Adipocyte (in vitro differentiated cells): ENCODE results near the gene PID1.
"Not testable (repeated sequence)": the region's sequence is repeated elsewhere in the genome, so short reads cannot be mapped to it uniquely, and the experiment has no call there.

Source experiments
- DNase-seq: peaks from one replicate; pipeline ENCODE4 v3.0.0-alpha.2; 2015; ENCODE audit warnings: low read depth
- H3K27me3 ChIP-seq: replicated peaks from 2 replicates; pipeline ENCODE4 v1.7.0; 2013; ENCODE audit warnings: mild to moderate bottlenecking, low read length, moderate library complexity; ENCODE audit not compliant: control insufficient read depth, insufficient read depth
- H3K36me3 ChIP-seq: 2 replicates; pipeline ENCODE4 v1.7.0; 2013; ENCODE audit warnings: low read length, mild to moderate bottlenecking, moderate library complexity; ENCODE audit not compliant: control insufficient read depth, insufficient read depth, severe bottlenecking
- H3K4me1 ChIP-seq: 2 replicates; pipeline ENCODE4 v1.7.0; 2013; ENCODE audit warnings: mild to moderate bottlenecking, low read length, moderate library complexity; ENCODE audit not compliant: control insufficient read depth, insufficient read depth
- H3K4me3 ChIP-seq: 2 replicates; pipeline ENCODE4 v1.7.0; 2013; ENCODE audit warnings: mild to moderate bottlenecking, low read length, moderate library complexity
- H3K9ac ChIP-seq: 2 replicates; pipeline ENCODE4 v1.7.0; 2013; ENCODE audit warnings: mild to moderate bottlenecking, low read length, moderate library complexity
- H3K9me3 ChIP-seq: 2 replicates; pipeline ENCODE4 v1.7.0; 2013; ENCODE audit warnings: mild to moderate bottlenecking, low read length, moderate library complexity; ENCODE audit not compliant: control insufficient read depth

The PID1 gene

GRCh38 chr2:229089776-229090175 is 181.3 kb downstream of the PID1 start:
- H3K9ac ChIP-seq, result no peak overlapping the region
- H3K4me3 ChIP-seq, result no peak overlapping the region
- no peaks in the 10 kb centered on the region for H3K27me3 ChIP-seq
- H3K4me1 ChIP-seq, result peaks cover 8% of the 10 kb centered on the region
- H3K9me3 ChIP-seq, result no peaks in the 10 kb centered on the region
- peak; percentile 56 for DNase-seq
- no peaks in the 10 kb centered on the region for H3K36me3 ChIP-seq

GRCh38 chr2:229088966-229089700 is 182.0 kb downstream of the PID1 start:
- no peak overlapping the region for H3K4me3 ChIP-seq
- H3K36me3 ChIP-seq, result no peaks in the 10 kb centered on the region
- DNase-seq, result no peak
- no peaks in the 10 kb centered on the region for H3K9me3 ChIP-seq
- H3K27me3 ChIP-seq, result no peaks in the 10 kb centered on the region
- H3K9ac ChIP-seq, result no peak overlapping the region
- peaks cover 11% of the 10 kb centered on the region for H3K4me1 ChIP-seq

- Histone ChIP-seq H3K4me1 (peaks cover 17% of the 10 kb centered on the region), H3K36me3 (no peaks in the 10 kb centered on the region), H3K9ac (no peak overlapping the region), H3K4me3 (no peak overlapping the region), H3K9me3 (no peaks in the 10 kb centered on the region), H3K27me3 (no peaks in the 10 kb centered on the region)
- DNase-seq, result no peak
Measured at GRCh38 chr2:229088517-229088913, 182.6 kb downstream of the PID1 start.

GRCh38 chr2:229087843-229088516 is 183.1 kb downstream of the PID1 start:
- Histone ChIP-seq H3K9ac (no peak overlapping the region), H3K9me3 (no peaks in the 10 kb centered on the region), H3K27me3 (no peaks in the 10 kb centered on the region), H3K36me3 (no peaks in the 10 kb centered on the region), H3K4me3 (no peak overlapping the region), H3K4me1 (peaks cover 17% of the 10 kb centered on the region)
- peak; percentile 20 for DNase-seq

GRCh38 chr2:229087267-229087666 is 183.8 kb downstream of the PID1 start:
- Histone ChIP-seq H3K4me3 (no peak overlapping the region), H3K9me3 (peaks cover 4% of the 10 kb centered on the region), H3K36me3 (no peaks in the 10 kb centered on the region), H3K9ac (no peak overlapping the region), H3K4me1 (peaks cover 17% of the 10 kb centered on the region), H3K27me3 (no peaks in the 10 kb centered on the region)
- no peak for DNase-seq

- Histone ChIP-seq H3K4me1 (peaks cover 17% of the 10 kb centered on the region), H3K36me3 (no peaks in the 10 kb centered on the region), H3K9ac (no peak overlapping the region), H3K9me3 (peaks cover 8% of the 10 kb centered on the region), H3K27me3 (no peaks in the 10 kb centered on the region), H3K4me3 (no peak overlapping the region)
- no peak for DNase-seq
Measured at GRCh38 chr2:229085439-229085838, 185.6 kb downstream of the PID1 start.

- peaks cover 17% of the 10 kb centered on the region for H3K4me1 ChIP-seq
- DNase-seq, result peak; percentile 50
- peaks cover 8% of the 10 kb centered on the region for H3K9me3 ChIP-seq
- no peaks in the 10 kb centered on the region for H3K27me3 ChIP-seq
- peak overlapping the region; percentile 31 for H3K4me3 ChIP-seq
- H3K9ac ChIP-seq, result no peak overlapping the region
- H3K36me3 ChIP-seq, result no peaks in the 10 kb centered on the region
Measured at GRCh38 chr2:229084447-229084846, 186.6 kb downstream of the PID1 start.

GRCh38 chr2:229083606-229084340 is 187.3 kb downstream of the PID1 start:
- Histone ChIP-seq H3K27me3 (no peaks in the 10 kb centered on the region), H3K4me3 (peak overlapping the region; percentile 31), H3K4me1 (peaks cover 17% of the 10 kb centered on the region), H3K36me3 (no peaks in the 10 kb centered on the region), H3K9me3 (peaks cover 8% of the 10 kb centered on the region), H3K9ac (no peak overlapping the region)
- no peak for DNase-seq

- Histone ChIP-seq H3K27me3 (no peaks in the 10 kb centered on the region), H3K4me3 (no peak overlapping the region), H3K4me1 (peaks cover 17% of the 10 kb centered on the region), H3K36me3 (no peaks in the 10 kb centered on the region), H3K9me3 (peaks cover 8% of the 10 kb centered on the region), H3K9ac (no peak overlapping the region)
- peak; percentile 70 for DNase-seq
Measured at GRCh38 chr2:229081411-229081810, 189.7 kb downstream of the PID1 start.

GRCh38 chr2:229080172-229080571 is 190.9 kb downstream of the PID1 start:
- DNase-seq, result no peak
- H3K9ac ChIP-seq, result no peak overlapping the region
- H3K9me3 ChIP-seq, result peaks cover 14% of the 10 kb centered on the region
- H3K4me1 ChIP-seq, result peaks cover 14% of the 10 kb centered on the region
- H3K4me3 ChIP-seq, result no peak overlapping the region
- no peaks in the 10 kb centered on the region for H3K36me3 ChIP-seq
- no peaks in the 10 kb centered on the region for H3K27me3 ChIP-seq

GRCh38 chr2:229076886-229077285 is 194.2 kb downstream of the PID1 start:
- peaks cover 11% of the 10 kb centered on the region for H3K9me3 ChIP-seq
- H3K27me3 ChIP-seq, DNase-seq, H3K36me3 ChIP-seq, H3K9ac ChIP-seq, H3K4me1 ChIP-seq, H3K4me3 ChIP-seq: not testable (repeated sequence)
